RWPE1 (cell line): ENCODE results near the gene ZBTB7C.

Source experiments
- CTCF ChIA-PET: fragments of 350-600 bp; sonication (Branson Sonifier 250); formaldehyde crosslinking; extraction: SDS; loops from one replicate; lab custom pipeline; 2021; lab: Yijun Ruan, JAX
- POLR2A ChIA-PET: fragments of 400-600 bp; formaldehyde crosslinking; extraction: SDS; loops from one replicate; lab custom pipeline; 2020; ENCODE audit warnings: antibody characterized with exemption; ENCODE audit not compliant: low non-redundant PET; lab: Yijun Ruan, JAX
- DNase-seq: peaks from one replicate; pipeline ENCODE4 v3.0.0; 2012; ENCODE audit warnings: low spot score
- H3K27ac ChIP-seq: fragments of 450-650 bp; 2 replicates; pipeline ENCODE4 v1.5.1; 2017
- CTCF ChIP-seq: fragments of 450-650 bp; conservative IDR thresholded peaks from 2 replicates; pipeline ENCODE4 v1.5.1; 2017; ENCODE audit warnings: low read depth, mild to moderate bottlenecking

ZBTB7C gene

GRCh38 chr18:48106498-48106897, 302.7 kb downstream of the ZBTB7C start:
- CTCF ChIA-PET: interaction anchor here (0.7 kb wide), 1 partner anchor 45 kb away, joined by 10 read pairs; no protein-coding TSS in a partner anchor
- no peak for DNase-seq
- no peak overlapping the region for H3K27ac ChIP-seq
- TF ChIP-seq CTCF: no peak
- POLR2A ChIA-PET: no interaction called here

GRCh38 chr18:48105317-48105716, 303.9 kb downstream of the ZBTB7C start:
- ChIA-PET CTCF (no interaction called here), POLR2A (no interaction called here)
- no peak for TF ChIP-seq CTCF
- DNase-seq: no peak
- H3K27ac ChIP-seq: no peak overlapping the region

- CTCF ChIA-PET: no interaction called here
- H3K27ac ChIP-seq: no peak overlapping the region
- no peak for DNase-seq
- no peak for TF ChIP-seq CTCF
- POLR2A ChIA-PET: no interaction called here
Measured at GRCh38 chr18:48104705-48105104, 304.5 kb downstream of the ZBTB7C start.

GRCh38 chr18:48100651-48101165, 308.5 kb downstream of the ZBTB7C start:
- no peak for DNase-seq
- TF ChIP-seq CTCF: no peak
- no peak overlapping the region for H3K27ac ChIP-seq
- POLR2A ChIA-PET: no interaction called here
- CTCF ChIA-PET: no interaction called here

GRCh38 chr18:48100165-48100575, 309.0 kb downstream of the ZBTB7C start:
- CTCF ChIA-PET: no interaction called here
- H3K27ac ChIP-seq: no peak overlapping the region
- TF ChIP-seq CTCF: no peak
- POLR2A ChIA-PET: no interaction called here
- DNase-seq: no peak

GRCh38 chr18:48099481-48100164, 309.6 kb downstream of the ZBTB7C start:
- DNase-seq: no peak
- CTCF ChIA-PET: no interaction called here
- no peak for TF ChIP-seq CTCF
- no peak overlapping the region for H3K27ac ChIP-seq
- POLR2A ChIA-PET: no interaction called here
